WTC11 (cell line): ENCODE results near the gene TOM1L2. TPM values are rescaled to one million over a fixed set of nuclear protein-coding genes. Genes with fewer than 3 reads are reported as not detected.

Experiments
- ATAC-seq: fragments of 200-7000 bp; cut with Tn5 transposase; 2 replicates; pipeline ENCODE4 v1.10.0; 2021; ENCODE audit warnings: mild to moderate bottlenecking, moderate library complexity
- CTCF ChIA-PET: fragments of 300-600 bp; sonication (Branson Sonifier 250); formaldehyde crosslinking; loops from one replicate; lab custom pipeline; 2021; ENCODE audit warnings: antibody characterized with exemption; lab: Charles Lee
- POLR2A ChIA-PET: fragments of 350-600 bp; sonication (Branson Sonifier 250); formaldehyde crosslinking; loops from one replicate; lab custom pipeline; 2021; ENCODE audit warnings: antibody characterized with exemption; lab: Charles Lee
- DNase-seq: peaks from one replicate; pipeline ENCODE4 v3.0.0; 2021; ENCODE audit warnings: low spot score
- H3K27ac Mint-ChIP-seq: 2 replicates; pipeline ENCODE4 v1.8.0; 2021; ENCODE audit warnings: mixed read lengths
- H3K27me3 Mint-ChIP-seq: 2 replicates; pipeline ENCODE4 v1.8.0; 2021; ENCODE audit warnings: low read depth, mild to moderate bottlenecking, moderate library complexity, mixed read lengths
- H3K36me3 Mint-ChIP-seq: 2 replicates; pipeline ENCODE4 v1.8.0; 2021; ENCODE audit warnings: mixed read lengths
- H3K4me1 Mint-ChIP-seq: 2 replicates; pipeline ENCODE4 v1.8.0; 2022; ENCODE audit warnings: mixed read lengths
- H3K4me3 Mint-ChIP-seq: 2 replicates; pipeline ENCODE4 v1.8.0; 2021; ENCODE audit warnings: mild to moderate bottlenecking, moderate library complexity, mixed read lengths
- H3K9me3 Mint-ChIP-seq: 2 replicates; pipeline ENCODE4 v1.8.0; 2021; ENCODE audit warnings: mixed read lengths
- EMX1 ChIP-seq: fragments of 250-450 bp; sonication (Bioruptor Pico); IDR thresholded peaks from 2 replicates; pipeline ENCODE4 v1.8.0; 2021; ENCODE audit warnings: mild to moderate bottlenecking
- FOXK1 ChIP-seq: sonication (generic); formaldehyde crosslinking; IDR thresholded peaks from 2 replicates; pipeline ENCODE4 v1.8.0; 2022; ENCODE audit warnings: mild to moderate bottlenecking, moderate library complexity, missing genetic modification reagents
- GABPB1 ChIP-seq: sonication (generic); formaldehyde crosslinking; IDR thresholded peaks from 2 replicates; pipeline ENCODE4 v1.8.1; 2023; ENCODE audit warnings: mild to moderate bottlenecking, missing genetic modification reagents
- KAT7 ChIP-seq: sonication (generic); formaldehyde crosslinking; IDR thresholded peaks from 2 replicates; pipeline ENCODE4 v1.8.1; 2023; ENCODE audit warnings: missing genetic modification reagents, mild to moderate bottlenecking, borderline replicate concordance
- NFYB ChIP-seq: sonication (generic); formaldehyde crosslinking; conservative IDR thresholded peaks from 2 replicates; pipeline ENCODE4 v1.8.0; 2022; ENCODE audit warnings: low read depth, missing genetic modification reagents
- PRRX2 ChIP-seq: fragments of 250-450 bp; sonication (Bioruptor Pico); IDR thresholded peaks from 2 replicates; pipeline ENCODE4 v1.8.0; 2021; ENCODE audit warnings: mild to moderate bottlenecking
- RORB ChIP-seq: fragments of 250-450 bp; sonication (Bioruptor Pico); IDR thresholded peaks from 2 replicates; pipeline ENCODE4 v1.9.0; 2021; ENCODE audit warnings: mild to moderate bottlenecking
- SMAD3 ChIP-seq: sonication (generic); formaldehyde crosslinking; IDR thresholded peaks from 2 replicates; pipeline ENCODE4 v1.8.0; 2022; ENCODE audit warnings: missing genetic modification reagents, mild to moderate bottlenecking, borderline replicate concordance
- SMAD4 ChIP-seq: sonication (generic); formaldehyde crosslinking; IDR thresholded peaks from 2 replicates; pipeline ENCODE4 v1.8.0; 2022; ENCODE audit warnings: mild to moderate bottlenecking, missing genetic modification reagents
- SOX15 ChIP-seq: fragments of 250-450 bp; sonication (Bioruptor Pico); IDR thresholded peaks from 2 replicates; pipeline ENCODE4 v1.9.0; 2021; ENCODE audit warnings: mild to moderate bottlenecking
- SP1 ChIP-seq: sonication (generic); formaldehyde crosslinking; conservative IDR thresholded peaks from 2 replicates; pipeline ENCODE4 v1.8.1; 2022; ENCODE audit warnings: missing genetic modification reagents
- TEAD1 ChIP-seq: sonication (generic); formaldehyde crosslinking; IDR thresholded peaks from 2 replicates; pipeline ENCODE4 v1.8.0; 2022; ENCODE audit warnings: mild to moderate bottlenecking, missing genetic modification reagents
- ZNF138 ChIP-seq: sonication (generic); formaldehyde crosslinking; conservative IDR thresholded peaks from 2 replicates; pipeline ENCODE4 v1.8.1; 2022; ENCODE audit warnings: mild to moderate bottlenecking, moderate library complexity, missing genetic modification reagents
- ZNF219 ChIP-seq: sonication (generic); formaldehyde crosslinking; IDR thresholded peaks from 2 replicates; pipeline ENCODE4 v1.8.0; 2023; ENCODE audit warnings: missing genetic modification reagents, mild to moderate bottlenecking, borderline replicate concordance
- ZNF232 ChIP-seq: sonication (generic); formaldehyde crosslinking; IDR thresholded peaks from 2 replicates; pipeline ENCODE4 v1.8.0; 2022; ENCODE audit warnings: mild to moderate bottlenecking, missing genetic modification reagents
- ZNF317 ChIP-seq: sonication (generic); formaldehyde crosslinking; IDR thresholded peaks from 2 replicates; pipeline ENCODE4 v1.8.1; 2023; ENCODE audit warnings: low read depth, mild to moderate bottlenecking, moderate library complexity, missing genetic modification reagents, borderline replicate concordance
- total RNA-seq: library from RNA; stranded (reverse); gene quantifications from 3 replicates; pipeline ENCODE4 v1.2.3, GENCODE V29; 2021
- TF ChIP-seq, protein P1 (sequence below): fragments of 250-450 bp; sonication (Bioruptor Pico); IDR thresholded peaks from 2 replicates; pipeline ENCODE4 v1.9.0; 2021; ENCODE audit warnings: mild to moderate bottlenecking, borderline replicate concordance
- TF ChIP-seq, protein P2 (sequence below): fragments of 250-450 bp; sonication (Bioruptor Pico); IDR thresholded peaks from 2 replicates; pipeline ENCODE4 v1.8.0; 2021; ENCODE audit warnings: mild to moderate bottlenecking
- TF ChIP-seq, protein P3 (sequence below): sonication (generic); formaldehyde crosslinking; IDR thresholded peaks from 2 replicates; pipeline ENCODE4 v1.8.0; 2022; ENCODE audit warnings: mild to moderate bottlenecking, missing genetic modification reagents
- TF ChIP-seq, protein P4 (sequence below): fragments of 250-450 bp; sonication (Bioruptor Pico); IDR thresholded peaks from 2 replicates; pipeline ENCODE4 v1.9.0; 2021; ENCODE audit warnings: moderate library complexity, mild to moderate bottlenecking, inconsistent platforms, borderline replicate concordance
- TF ChIP-seq, protein P5 (sequence below): sonication (generic); formaldehyde crosslinking; IDR thresholded peaks from 2 replicates; pipeline ENCODE4 v1.8.0; 2023; ENCODE audit warnings: missing genetic modification reagents

Gene TOM1L2
- total RNA-seq, 1 experiment from 2014 or later = 6.4 TPM

DNA sequence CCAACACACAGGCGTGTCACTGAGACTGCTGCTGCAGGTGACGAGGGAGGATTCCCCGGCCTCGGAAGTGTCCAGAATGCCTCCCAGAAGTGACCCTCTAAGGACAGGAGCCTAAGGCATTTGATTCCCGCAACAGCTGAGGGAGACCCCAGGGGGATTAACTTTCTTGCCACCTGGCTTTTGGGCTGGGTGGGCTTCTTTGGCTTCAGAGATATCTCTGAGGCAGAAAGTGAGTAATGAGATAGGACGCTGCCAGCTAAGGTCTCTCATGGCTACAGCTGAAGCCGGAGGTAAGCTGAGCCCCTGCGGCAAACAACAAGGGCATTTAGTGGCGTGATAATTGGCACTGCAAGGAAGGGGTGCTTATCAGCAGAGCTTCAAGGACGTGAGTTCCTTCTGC lies 17.4 kb upstream of the TOM1L2 start (continued):
- TF ChIP-seq, protein P1, sequence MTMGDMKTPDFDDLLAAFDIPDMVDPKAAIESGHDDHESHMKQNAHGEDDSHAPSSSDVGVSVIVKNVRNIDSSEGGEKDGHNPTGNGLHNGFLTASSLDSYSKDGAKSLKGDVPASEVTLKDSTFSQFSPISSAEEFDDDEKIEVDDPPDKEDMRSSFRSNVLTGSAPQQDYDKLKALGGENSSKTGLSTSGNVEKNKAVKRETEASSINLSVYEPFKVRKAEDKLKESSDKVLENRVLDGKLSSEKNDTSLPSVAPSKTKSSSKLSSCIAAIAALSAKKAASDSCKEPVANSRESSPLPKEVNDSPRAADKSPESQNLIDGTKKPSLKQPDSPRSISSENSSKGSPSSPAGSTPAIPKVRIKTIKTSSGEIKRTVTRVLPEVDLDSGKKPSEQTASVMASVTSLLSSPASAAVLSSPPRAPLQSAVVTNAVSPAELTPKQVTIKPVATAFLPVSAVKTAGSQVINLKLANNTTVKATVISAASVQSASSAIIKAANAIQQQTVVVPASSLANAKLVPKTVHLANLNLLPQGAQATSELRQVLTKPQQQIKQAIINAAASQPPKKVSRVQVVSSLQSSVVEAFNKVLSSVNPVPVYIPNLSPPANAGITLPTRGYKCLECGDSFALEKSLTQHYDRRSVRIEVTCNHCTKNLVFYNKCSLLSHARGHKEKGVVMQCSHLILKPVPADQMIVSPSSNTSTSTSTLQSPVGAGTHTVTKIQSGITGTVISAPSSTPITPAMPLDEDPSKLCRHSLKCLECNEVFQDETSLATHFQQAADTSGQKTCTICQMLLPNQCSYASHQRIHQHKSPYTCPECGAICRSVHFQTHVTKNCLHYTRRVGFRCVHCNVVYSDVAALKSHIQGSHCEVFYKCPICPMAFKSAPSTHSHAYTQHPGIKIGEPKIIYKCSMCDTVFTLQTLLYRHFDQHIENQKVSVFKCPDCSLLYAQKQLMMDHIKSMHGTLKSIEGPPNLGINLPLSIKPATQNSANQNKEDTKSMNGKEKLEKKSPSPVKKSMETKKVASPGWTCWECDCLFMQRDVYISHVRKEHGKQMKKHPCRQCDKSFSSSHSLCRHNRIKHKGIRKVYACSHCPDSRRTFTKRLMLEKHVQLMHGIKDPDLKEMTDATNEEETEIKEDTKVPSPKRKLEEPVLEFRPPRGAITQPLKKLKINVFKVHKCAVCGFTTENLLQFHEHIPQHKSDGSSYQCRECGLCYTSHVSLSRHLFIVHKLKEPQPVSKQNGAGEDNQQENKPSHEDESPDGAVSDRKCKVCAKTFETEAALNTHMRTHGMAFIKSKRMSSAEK (CRISPR knock-in tag) = no peak
- TF ChIP-seq SP1 (CRISPR knock-in tag) (no peak), RORB (CRISPR knock-in tag) (no peak), NFYB (no peak), ZNF232 (CRISPR knock-in tag) (no peak), KAT7 (CRISPR knock-in tag) (no peak)
- TF ChIP-seq, protein P2, sequence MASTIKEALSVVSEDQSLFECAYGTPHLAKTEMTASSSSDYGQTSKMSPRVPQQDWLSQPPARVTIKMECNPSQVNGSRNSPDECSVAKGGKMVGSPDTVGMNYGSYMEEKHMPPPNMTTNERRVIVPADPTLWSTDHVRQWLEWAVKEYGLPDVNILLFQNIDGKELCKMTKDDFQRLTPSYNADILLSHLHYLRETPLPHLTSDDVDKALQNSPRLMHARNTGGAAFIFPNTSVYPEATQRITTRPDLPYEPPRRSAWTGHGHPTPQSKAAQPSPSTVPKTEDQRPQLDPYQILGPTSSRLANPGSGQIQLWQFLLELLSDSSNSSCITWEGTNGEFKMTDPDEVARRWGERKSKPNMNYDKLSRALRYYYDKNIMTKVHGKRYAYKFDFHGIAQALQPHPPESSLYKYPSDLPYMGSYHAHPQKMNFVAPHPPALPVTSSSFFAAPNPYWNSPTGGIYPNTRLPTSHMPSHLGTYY = no peak

DNA sequence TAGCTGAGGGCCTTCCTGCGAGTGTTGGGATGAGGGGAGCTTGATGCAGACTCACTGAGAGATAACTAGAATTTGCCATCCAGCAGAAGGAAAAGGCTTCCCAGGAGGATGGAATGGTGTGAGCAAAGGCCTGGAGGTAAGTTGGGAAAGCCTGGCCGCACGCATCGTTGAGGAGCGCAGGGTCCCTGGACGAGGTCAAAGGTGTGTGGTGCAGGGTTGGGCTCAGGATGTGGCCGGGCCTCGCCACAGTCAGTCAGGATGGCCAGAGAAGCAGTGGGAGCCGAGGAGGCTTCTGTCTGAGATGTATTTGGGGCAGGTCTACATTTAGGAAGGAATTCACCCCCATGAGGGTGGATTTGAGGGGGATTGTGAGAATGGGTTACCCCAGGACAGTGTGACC lies 16.9 kb upstream of the TOM1L2 start:
- DNase-seq = no peak
- Mint-ChIP-seq H3K36me3 (no peaks in the 10 kb centered on the region), H3K4me3 (no peak overlapping the region), H3K4me1 (no peaks in the 10 kb centered on the region), H3K27me3 (no peaks in the 10 kb centered on the region), H3K27ac (no peak overlapping the region), H3K9me3 (no peaks in the 10 kb centered on the region)
- TF ChIP-seq FOXK1 (no peak), ZNF219 (no peak), SMAD3 (no peak), SOX15 (CRISPR knock-in tag) (no peak), ZNF138 (CRISPR knock-in tag) (no peak)
- TF ChIP-seq, protein P3, sequence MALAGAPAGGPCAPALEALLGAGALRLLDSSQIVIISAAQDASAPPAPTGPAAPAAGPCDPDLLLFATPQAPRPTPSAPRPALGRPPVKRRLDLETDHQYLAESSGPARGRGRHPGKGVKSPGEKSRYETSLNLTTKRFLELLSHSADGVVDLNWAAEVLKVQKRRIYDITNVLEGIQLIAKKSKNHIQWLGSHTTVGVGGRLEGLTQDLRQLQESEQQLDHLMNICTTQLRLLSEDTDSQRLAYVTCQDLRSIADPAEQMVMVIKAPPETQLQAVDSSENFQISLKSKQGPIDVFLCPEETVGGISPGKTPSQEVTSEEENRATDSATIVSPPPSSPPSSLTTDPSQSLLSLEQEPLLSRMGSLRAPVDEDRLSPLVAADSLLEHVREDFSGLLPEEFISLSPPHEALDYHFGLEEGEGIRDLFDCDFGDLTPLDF = no peak
- no peak for ATAC-seq
- POLR2A ChIA-PET = no interaction called here
- CTCF ChIA-PET = interaction anchor here (1.0 kb wide), 1 partner anchor 15 kb away, joined by 3 read pairs; no protein-coding TSS in a partner anchor

DNA sequence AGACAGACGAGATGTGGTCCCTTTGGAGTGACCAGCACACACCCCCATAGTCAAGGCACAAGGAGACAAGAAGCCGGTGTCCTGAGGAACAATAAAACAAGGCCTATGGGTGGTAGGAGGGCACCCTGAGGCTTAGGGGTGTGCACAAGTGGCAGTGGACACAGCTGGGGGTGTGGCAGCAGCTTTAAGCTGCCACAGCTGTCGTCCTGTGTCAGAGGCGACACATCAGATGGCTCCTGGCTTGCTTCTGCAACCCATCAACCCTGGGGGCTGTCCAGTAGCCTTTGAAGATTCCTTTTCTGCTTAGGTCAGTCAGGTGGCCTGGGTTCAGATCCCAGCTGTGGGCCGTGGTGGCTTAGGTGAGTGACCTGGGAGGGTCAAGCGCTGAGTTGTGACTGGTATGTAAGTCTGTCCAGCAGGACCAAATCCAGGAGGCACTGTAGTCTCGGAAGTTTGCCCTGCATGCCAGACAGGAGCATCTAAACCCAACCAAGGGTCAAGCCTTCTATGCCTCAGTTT lies 16.3 kb upstream of the TOM1L2 start:
- no peak for ATAC-seq
- H3K27ac Mint-ChIP-seq = no peak overlapping the region
- no peak for TF ChIP-seq ZNF317 (CRISPR knock-in tag)
- TF ChIP-seq, protein P4, sequence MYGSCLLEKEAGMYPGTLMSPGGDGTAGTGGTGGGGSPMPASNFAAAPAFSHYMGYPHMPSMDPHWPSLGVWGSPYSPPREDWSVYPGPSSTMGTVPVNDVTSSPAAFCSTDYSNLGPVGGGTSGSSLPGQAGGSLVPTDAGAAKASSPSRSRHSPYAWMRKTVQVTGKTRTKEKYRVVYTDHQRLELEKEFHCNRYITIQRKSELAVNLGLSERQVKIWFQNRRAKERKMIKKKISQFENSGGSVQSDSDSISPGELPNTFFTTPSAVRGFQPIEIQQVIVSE (CRISPR knock-in tag) = no peak
- TF ChIP-seq GABPB1 (CRISPR knock-in tag) = no peak
- no peak for TF ChIP-seq EMX1 (CRISPR knock-in tag)
- TF ChIP-seq SMAD4 (CRISPR knock-in tag) = no peak
- TF ChIP-seq PRRX2 = no peak
- TF ChIP-seq TEAD1 (CRISPR knock-in tag) = no peak
- TF ChIP-seq, protein P5, sequence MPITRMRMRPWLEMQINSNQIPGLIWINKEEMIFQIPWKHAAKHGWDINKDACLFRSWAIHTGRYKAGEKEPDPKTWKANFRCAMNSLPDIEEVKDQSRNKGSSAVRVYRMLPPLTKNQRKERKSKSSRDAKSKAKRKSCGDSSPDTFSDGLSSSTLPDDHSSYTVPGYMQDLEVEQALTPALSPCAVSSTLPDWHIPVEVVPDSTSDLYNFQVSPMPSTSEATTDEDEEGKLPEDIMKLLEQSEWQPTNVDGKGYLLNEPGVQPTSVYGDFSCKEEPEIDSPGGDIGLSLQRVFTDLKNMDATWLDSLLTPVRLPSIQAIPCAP (CRISPR knock-in tag) = no peak
- H3K9me3 Mint-ChIP-seq = no peaks in the 10 kb centered on the region
- H3K36me3 Mint-ChIP-seq = no peaks in the 10 kb centered on the region
- no peaks in the 10 kb centered on the region for H3K4me1 Mint-ChIP-seq
- CTCF ChIA-PET = interaction anchor here (1.2 to 2.1 kb wide), 3 partner anchors 19 to 129 kb away, joined by 3 to 9 read pairs (median 3); no protein-coding TSS in a partner anchor
- no peak overlapping the region for H3K4me3 Mint-ChIP-seq
- POLR2A ChIA-PET = no interaction called here
- no peaks in the 10 kb centered on the region for H3K27me3 Mint-ChIP-seq
- DNase-seq = no peak
